Measurements from ENCODE around the gene GOLGB1.
"Not testable (repeated sequence)": the region's sequence is repeated elsewhere in the genome, so short reads cannot be mapped to it uniquely, and the experiment has no call there.

GOLGB1 gene

GRCh38 chr3:121757087-121757811, 7.7 kb upstream of the GOLGB1 start:
- H3K4me3 ChIP-seq (ENCODE audit: low read length): no peak overlapping the region
- TF ChIP-seq ZNF274 (IDR thresholded peaks at IDR 0.05; ENCODE audit: low read depth, low read length): no peak

GRCh38 chr3:121752772-121753171, 3.2 kb upstream of the GOLGB1 start:
- no peak overlapping the region for H3K4me3 ChIP-seq (ENCODE audit: low read length)
- TF ChIP-seq ZNF274 (IDR thresholded peaks at IDR 0.05; ENCODE audit: low read depth, low read length): no peak

GRCh38 chr3:121752261-121752660, 2.7 kb upstream of the GOLGB1 start:
- H3K4me3 ChIP-seq (ENCODE audit: low read length): no peak overlapping the region
- TF ChIP-seq ZNF274 (IDR thresholded peaks at IDR 0.05; ENCODE audit: low read depth, low read length): no peak

GRCh38 chr3:121750087-121750415, 510 bp upstream of the GOLGB1 start:
- TF ChIP-seq ZNF274 (IDR thresholded peaks at IDR 0.05; ENCODE audit: low read depth, low read length): no peak
- H3K4me3 ChIP-seq (ENCODE audit: low read length): peak overlapping the region; percentile 84

DNA sequence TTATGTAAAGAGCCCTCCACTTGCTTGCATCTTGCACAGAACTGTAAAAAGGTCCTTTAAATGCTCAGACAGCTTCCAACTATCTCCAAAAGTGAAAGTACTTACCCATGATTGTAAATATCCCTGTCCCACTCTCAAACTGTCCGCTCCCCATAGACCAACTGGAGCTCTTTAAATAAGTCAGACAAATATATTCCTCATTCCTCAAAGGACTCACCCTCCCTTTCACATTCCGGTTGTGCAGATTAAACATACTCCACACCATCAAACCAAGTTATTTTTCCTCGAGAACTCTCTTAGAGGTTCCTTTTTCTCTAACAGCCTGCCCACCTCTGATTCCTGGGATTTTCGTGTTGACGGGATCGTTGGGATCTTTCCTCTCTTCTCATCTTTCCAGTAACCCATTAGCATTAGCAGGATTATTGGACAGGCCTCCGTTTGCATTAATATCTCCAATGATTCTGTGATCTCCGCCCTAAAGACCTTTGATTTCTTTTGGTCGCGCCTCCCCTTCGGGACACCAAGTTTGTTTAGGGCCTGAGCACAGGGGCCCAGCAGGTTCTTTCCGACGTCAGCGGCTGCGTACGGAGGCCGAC, 763 bp downstream of the GOLGB1 start:
- TF ChIP-seq ZNF274 (IDR thresholded peaks at IDR 0.05; ENCODE audit: low read depth, low read length): no peak
- H3K4me3 ChIP-seq (ENCODE audit: low read length): peak overlapping the region; percentile 99

GRCh38 chr3:121747976-121748375, 1.6 kb downstream of the GOLGB1 start:
- TF ChIP-seq ZNF274 (IDR thresholded peaks at IDR 0.05; ENCODE audit: low read depth, low read length): no peak
- H3K4me3 ChIP-seq (ENCODE audit: low read length): peak overlapping the region; percentile 99; the same call in 1 of the 2 replicates

DNA sequence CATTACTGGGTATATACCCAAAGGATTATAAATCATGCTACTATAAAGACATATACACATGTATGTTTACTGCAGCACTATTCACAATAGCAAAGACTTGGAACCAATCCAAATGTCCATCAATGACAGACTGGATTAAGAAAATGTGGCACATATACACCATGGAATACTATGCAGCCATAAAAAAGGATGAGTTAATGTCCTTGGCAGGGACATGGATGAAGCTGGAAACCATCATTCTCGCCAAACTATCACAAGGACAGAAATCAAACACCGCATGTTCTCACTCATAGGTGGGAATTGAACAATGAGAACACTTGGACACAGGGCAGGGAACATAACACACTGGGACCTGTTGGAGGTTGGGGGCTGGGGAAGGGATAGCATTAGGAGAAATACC, 6.4 kb downstream of the GOLGB1 start:
- H3K4me3 ChIP-seq (ENCODE audit: low read length): not testable (repeated sequence)

DNA sequence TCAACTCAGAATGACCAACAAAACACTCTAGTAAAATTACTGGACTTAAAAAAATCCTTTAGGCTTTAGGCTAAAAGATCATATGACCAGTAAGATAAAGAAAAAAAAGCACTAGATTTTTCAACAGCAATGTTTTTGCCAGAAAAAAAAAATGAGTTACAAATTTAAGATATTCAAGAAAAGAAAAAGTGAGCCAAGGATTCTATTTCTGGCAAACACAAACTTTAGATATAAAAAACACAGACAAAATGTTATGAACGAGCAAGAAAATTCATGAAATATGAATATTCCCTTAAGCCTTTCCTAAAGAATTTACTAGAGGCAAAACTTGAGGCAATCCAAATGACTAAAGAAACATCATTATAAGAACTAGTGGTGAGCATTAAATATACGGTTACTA, 8.6 kb downstream of the GOLGB1 start:
- TF ChIP-seq ZNF274 (IDR thresholded peaks at IDR 0.05; ENCODE audit: low read depth, low read length): no peak
- H3K4me3 ChIP-seq (ENCODE audit: low read length): no peak overlapping the region

- H3K4me3 ChIP-seq (ENCODE audit: low read length): no peak overlapping the region
- no peak for TF ChIP-seq ZNF274 (IDR thresholded peaks at IDR 0.05; ENCODE audit: low read depth, low read length)
Observed at GRCh38 chr3:121739902-121740301, 9.6 kb downstream of the GOLGB1 start.

DNA sequence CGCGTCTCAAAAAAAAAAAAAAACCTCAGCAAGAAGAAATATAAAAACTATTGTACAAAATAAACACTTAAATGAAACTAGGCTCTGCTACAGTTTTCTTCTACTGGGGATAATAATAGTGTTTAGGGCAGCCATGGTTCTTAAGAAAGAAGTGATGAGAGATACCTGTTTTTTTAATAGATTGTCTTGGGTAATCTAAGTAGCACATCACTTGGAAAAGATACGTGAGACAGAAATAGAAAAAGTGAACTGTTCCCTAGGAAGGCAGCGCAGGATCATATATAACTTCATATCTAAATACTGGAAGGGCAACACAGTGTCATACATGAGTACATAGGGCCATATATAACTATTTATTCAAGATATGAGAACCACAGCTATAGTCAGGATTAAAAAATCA, 11.9 kb downstream of the GOLGB1 start:
- H3K4me3 ChIP-seq (ENCODE audit: low read length): no peak overlapping the region
- TF ChIP-seq ZNF274 (IDR thresholded peaks at IDR 0.05; ENCODE audit: low read depth, low read length): no peak

- TF ChIP-seq ZNF274 (IDR thresholded peaks at IDR 0.05; ENCODE audit: low read depth, low read length): no peak
- no peak overlapping the region for H3K4me3 ChIP-seq (ENCODE audit: low read length)
Observed at GRCh38 chr3:121736112-121736511, 13.4 kb downstream of the GOLGB1 start.

GRCh38 chr3:121735047-121735696, 14.4 kb downstream of the GOLGB1 start:
- no peak overlapping the region for H3K4me3 ChIP-seq (ENCODE audit: low read length)
- TF ChIP-seq ZNF274 (IDR thresholded peaks at IDR 0.05; ENCODE audit: low read depth, low read length): no peak

DNA sequence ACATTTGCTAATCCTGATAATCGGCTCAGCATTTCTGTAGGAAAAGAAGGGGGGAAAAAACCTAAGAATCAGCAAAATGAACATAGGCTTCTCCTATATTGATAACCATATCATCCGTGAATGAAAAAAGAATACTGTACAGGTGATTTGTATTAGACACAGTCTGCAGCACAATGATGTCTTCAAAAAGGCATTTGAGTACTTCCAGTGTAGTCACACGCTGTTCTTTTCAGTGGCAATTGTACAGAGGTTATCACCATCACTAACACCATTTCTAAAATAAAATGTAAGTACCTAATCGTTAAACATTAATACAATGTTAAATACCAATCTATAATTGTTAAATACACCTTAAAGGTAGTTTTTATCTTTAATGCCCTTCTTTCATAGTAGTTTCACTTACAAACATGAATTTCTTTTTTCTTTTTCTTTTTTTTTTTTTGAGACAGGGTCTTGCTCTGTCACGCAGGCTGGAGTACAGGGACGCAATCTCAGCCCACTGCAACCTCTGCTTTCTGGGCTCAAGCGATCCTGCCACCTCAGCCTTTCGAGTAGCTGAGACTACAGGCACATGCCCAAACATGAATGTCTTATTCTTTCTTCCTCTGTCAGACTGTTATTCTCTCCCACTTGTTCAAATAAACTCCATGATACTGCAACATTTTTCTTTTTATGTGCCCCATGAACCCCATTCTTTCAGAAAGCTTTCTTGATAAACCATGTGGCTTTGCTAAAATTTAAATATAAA, 18.4 kb downstream of the GOLGB1 start:
- no peak for TF ChIP-seq ZNF274 (IDR thresholded peaks at IDR 0.05; ENCODE audit: low read depth, low read length)
- H3K4me3 ChIP-seq (ENCODE audit: low read length): no peak overlapping the region

- TF ChIP-seq ZNF274 (IDR thresholded peaks at IDR 0.05; ENCODE audit: low read depth, low read length): no peak
- no peak overlapping the region for H3K4me3 ChIP-seq (ENCODE audit: low read length)
Observed at GRCh38 chr3:121724130-121724529, 25.4 kb downstream of the GOLGB1 start.

- no peak overlapping the region for H3K4me3 ChIP-seq (ENCODE audit: low read length)
- TF ChIP-seq ZNF274 (IDR thresholded peaks at IDR 0.05; ENCODE audit: low read depth, low read length): no peak
Observed at GRCh38 chr3:121723485-121723884, 26.1 kb downstream of the GOLGB1 start.
